HL-60 (cell line): ENCODE measurements around the gene HLCS.

Source experiments
- POLR2AphosphoS5 ChIP-seq: IDR thresholded peaks from 2 replicates; pipeline ENCODE4 v1.6.1; 2012; ENCODE audit warnings: low read depth
- REST ChIP-seq: IDR thresholded peaks from 2 replicates; pipeline ENCODE4 v1.6.1; 2012; ENCODE audit warnings: low read depth; ENCODE audit not compliant: insufficient replicate concordance
- SPI1 ChIP-seq: IDR thresholded peaks from 2 replicates; pipeline ENCODE4 v1.6.1; 2012; ENCODE audit warnings: low read depth, mild to moderate bottlenecking, borderline replicate concordance
- TF ChIP-seq, protein P1 (sequence below): IDR thresholded peaks from one replicate; pipeline ENCODE4 v1.5.1; 2011; ENCODE audit warnings: low read length, control low read depth, inconsistent platforms; ENCODE audit not compliant: insufficient read depth

GRCh38 chr21:36768496-36768895, 198.0 kb downstream of the HLCS start:
- TF ChIP-seq, protein P1, sequence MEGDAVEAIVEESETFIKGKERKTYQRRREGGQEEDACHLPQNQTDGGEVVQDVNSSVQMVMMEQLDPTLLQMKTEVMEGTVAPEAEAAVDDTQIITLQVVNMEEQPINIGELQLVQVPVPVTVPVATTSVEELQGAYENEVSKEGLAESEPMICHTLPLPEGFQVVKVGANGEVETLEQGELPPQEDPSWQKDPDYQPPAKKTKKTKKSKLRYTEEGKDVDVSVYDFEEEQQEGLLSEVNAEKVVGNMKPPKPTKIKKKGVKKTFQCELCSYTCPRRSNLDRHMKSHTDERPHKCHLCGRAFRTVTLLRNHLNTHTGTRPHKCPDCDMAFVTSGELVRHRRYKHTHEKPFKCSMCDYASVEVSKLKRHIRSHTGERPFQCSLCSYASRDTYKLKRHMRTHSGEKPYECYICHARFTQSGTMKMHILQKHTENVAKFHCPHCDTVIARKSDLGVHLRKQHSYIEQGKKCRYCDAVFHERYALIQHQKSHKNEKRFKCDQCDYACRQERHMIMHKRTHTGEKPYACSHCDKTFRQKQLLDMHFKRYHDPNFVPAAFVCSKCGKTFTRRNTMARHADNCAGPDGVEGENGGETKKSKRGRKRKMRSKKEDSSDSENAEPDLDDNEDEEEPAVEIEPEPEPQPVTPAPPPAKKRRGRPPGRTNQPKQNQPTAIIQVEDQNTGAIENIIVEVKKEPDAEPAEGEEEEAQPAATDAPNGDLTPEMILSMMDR, result no peak
- TF ChIP-seq REST (no peak), POLR2AphosphoS5 (no peak), SPI1 (no peak)
